Activated naive CD4-positive, alpha-beta T cell (primary cell): Measurements from ENCODE around the gene CCNT1.

Experiments
- DNase-seq, 4 experiments: peaks; one replicate each; lab custom pipeline; 2025; lab: John Stamatoyannopoulos, UW

The CCNT1 gene

DNA sequence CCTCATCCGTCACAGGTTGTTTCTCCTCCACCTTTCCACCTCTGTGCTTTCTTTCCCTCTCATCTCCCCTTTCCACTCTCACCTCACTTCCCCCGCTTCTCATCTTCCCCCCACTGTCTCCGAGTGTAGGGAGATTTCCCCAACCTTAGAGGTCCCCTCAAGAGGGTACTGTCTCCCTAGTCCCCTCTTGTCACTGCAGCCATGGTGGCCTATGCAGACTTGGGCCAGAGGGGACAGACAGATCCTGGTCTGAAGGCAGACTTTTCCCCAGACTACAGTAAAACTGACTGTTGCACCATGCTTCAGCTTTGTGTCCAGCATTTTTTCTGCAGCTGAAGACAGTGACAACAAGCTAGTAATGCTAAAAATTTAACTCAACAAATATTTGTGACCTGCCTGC, 75.7 kb downstream of the CCNT1 start:
- no peak for DNase-seq

DNA sequence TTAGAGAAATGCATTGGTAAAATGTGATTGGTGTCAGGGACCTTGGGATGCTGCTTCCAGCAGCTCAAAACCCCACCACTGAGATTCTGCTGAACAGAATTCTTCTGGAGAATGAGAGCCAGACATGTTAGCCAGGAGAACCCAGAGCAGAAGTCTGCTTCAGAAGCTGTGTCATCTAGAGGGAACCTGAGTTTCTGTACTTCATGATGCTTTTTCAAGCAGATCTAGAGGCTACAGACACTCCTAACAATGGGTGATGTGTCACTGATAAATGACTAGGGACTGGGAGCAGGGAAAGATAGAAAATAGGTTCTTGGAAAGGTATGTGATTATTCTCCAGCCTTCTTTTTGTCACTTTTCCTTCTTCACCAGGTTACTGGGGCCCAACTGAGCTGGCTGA, 76.1 kb downstream of the CCNT1 start:
- no peak for DNase-seq
